K562 (cell line): ENCODE data around the gene STX7.

Experiments
- ADNP ChIP-seq: fragments of 200-800 bp; sonication (Bioruptor generic); IDR thresholded peaks from 2 replicates; pipeline ENCODE4 v1.6.1; 2016; ENCODE audit warnings: missing genetic modification characterization, missing compliant biosample characterization
- EHMT2 ChIP-seq: fragments of 450-650 bp; IDR thresholded peaks from 2 replicates; pipeline ENCODE4 v1.6.1; 2018; ENCODE audit warnings: antibody characterized with exemption
- MTA1 ChIP-seq: fragments of 450-650 bp; IDR thresholded peaks from 2 replicates; pipeline ENCODE4 v1.6.1; 2017; ENCODE audit warnings: borderline replicate concordance
- POLR2AphosphoS5 ChIP-seq: IDR thresholded peaks from 2 replicates; pipeline ENCODE4 v1.6.1; 2011; ENCODE audit warnings: mild to moderate bottlenecking, low read depth, low read length, moderate library complexity; ENCODE audit not compliant: control insufficient read depth, insufficient read depth
- RAD21 ChIP-seq, 2 experiments: fragments of 250-450 bp in 1 of 2; fragments of 450-650 bp in 1 of 2; sonication (Bioruptor Pico) in 1 of 2; formaldehyde crosslinking in 1 of 2; IDR thresholded peaks in 1 of 2; conservative IDR thresholded peaks in 1 of 2; 2 replicates each; pipeline versions ENCODE4 v1.4.0 to v1.8.0; 2020 to 2022; ENCODE audit warnings: mild to moderate bottlenecking in 2 of 2, moderate library complexity in 1 of 2
- SPI1 ChIP-seq: IDR thresholded peaks from 2 replicates; pipeline ENCODE4 v1.6.1; 2011; ENCODE audit warnings: low read depth, low read length, control low read depth, borderline replicate concordance
- ZNF431 ChIP-seq: sonication (generic); formaldehyde crosslinking; IDR thresholded peaks from 2 replicates; pipeline ENCODE4 v1.8.0; 2022; ENCODE audit warnings: mild to moderate bottlenecking, missing genetic modification reagents
- TF ChIP-seq, protein P1 (sequence below), 2 experiments: fragments of 450-650 bp; formaldehyde crosslinking in 1 of 2; IDR thresholded peaks; 2 replicates each; pipeline versions ENCODE4 v1.4.0 to v1.6.1; 2014 to 2020; ENCODE audit warnings: mild to moderate bottlenecking in 2 of 2, borderline replicate concordance in 1 of 2, low read depth in 1 of 2
- TF ChIP-seq, protein P2 (sequence below), 3 experiments: IDR thresholded peaks in 2 of 3; conservative IDR thresholded peaks in 1 of 3; 2 replicates each; pipeline ENCODE4 v1.5.1; 2011 to 2012; ENCODE audit warnings: low read length in 3 of 3, mild to moderate bottlenecking in 3 of 3, control low read depth in 2 of 3, improper control_type of control experiment in 1 of 3, inconsistent platforms in 1 of 3, low read depth in 1 of 3, mixed read lengths in 1 of 3, moderate library complexity in 1 of 3; ENCODE audit not compliant: insufficient read depth in 2 of 3

DNA sequence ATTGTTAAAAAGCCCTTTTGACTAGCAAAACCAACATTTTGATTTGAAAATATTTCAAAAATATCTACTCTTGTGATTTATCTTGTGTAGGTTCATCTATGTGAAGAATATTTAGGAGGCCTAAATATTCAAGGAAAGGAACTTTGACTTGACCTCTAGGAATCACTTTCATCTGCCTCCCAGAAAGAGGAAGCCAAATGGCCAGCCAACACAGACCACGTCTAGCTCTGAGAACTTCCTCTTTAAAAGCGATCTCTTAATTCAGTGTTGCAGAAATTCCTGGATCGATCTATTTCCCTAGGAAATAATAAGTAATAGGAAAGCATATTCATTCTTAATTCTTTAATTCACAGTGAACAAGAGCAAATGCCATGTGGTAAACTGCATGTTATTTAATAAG is 102.1 kb downstream of the STX7 start:
- TF ChIP-seq ZNF431 (no peak), ADNP (tag) (no peak), MTA1 (no peak), POLR2AphosphoS5 (no peak), SPI1 (peak; percentile 84; the same call in 1 of the 2 replicates), RAD21 (CRISPR knock-in tag; conservative IDR thresholded peaks at IDR 0.05 in 1 of 2, IDR thresholded peaks at IDR 0.05 in 1 of 2) (no peak), EHMT2 (no peak)
- TF ChIP-seq, protein P1, sequence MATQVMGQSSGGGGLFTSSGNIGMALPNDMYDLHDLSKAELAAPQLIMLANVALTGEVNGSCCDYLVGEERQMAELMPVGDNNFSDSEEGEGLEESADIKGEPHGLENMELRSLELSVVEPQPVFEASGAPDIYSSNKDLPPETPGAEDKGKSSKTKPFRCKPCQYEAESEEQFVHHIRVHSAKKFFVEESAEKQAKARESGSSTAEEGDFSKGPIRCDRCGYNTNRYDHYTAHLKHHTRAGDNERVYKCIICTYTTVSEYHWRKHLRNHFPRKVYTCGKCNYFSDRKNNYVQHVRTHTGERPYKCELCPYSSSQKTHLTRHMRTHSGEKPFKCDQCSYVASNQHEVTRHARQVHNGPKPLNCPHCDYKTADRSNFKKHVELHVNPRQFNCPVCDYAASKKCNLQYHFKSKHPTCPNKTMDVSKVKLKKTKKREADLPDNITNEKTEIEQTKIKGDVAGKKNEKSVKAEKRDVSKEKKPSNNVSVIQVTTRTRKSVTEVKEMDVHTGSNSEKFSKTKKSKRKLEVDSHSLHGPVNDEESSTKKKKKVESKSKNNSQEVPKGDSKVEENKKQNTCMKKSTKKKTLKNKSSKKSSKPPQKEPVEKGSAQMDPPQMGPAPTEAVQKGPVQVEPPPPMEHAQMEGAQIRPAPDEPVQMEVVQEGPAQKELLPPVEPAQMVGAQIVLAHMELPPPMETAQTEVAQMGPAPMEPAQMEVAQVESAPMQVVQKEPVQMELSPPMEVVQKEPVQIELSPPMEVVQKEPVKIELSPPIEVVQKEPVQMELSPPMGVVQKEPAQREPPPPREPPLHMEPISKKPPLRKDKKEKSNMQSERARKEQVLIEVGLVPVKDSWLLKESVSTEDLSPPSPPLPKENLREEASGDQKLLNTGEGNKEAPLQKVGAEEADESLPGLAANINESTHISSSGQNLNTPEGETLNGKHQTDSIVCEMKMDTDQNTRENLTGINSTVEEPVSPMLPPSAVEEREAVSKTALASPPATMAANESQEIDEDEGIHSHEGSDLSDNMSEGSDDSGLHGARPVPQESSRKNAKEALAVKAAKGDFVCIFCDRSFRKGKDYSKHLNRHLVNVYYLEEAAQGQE (IDR thresholded peaks at IDR 0.05; ENCODE audit: borderline replicate concordance), result no peak
- TF ChIP-seq, protein P1 (CRISPR knock-in tag; IDR thresholded peaks at IDR 0.05; ENCODE audit: low read depth), result no peak
- TF ChIP-seq, protein P2, sequence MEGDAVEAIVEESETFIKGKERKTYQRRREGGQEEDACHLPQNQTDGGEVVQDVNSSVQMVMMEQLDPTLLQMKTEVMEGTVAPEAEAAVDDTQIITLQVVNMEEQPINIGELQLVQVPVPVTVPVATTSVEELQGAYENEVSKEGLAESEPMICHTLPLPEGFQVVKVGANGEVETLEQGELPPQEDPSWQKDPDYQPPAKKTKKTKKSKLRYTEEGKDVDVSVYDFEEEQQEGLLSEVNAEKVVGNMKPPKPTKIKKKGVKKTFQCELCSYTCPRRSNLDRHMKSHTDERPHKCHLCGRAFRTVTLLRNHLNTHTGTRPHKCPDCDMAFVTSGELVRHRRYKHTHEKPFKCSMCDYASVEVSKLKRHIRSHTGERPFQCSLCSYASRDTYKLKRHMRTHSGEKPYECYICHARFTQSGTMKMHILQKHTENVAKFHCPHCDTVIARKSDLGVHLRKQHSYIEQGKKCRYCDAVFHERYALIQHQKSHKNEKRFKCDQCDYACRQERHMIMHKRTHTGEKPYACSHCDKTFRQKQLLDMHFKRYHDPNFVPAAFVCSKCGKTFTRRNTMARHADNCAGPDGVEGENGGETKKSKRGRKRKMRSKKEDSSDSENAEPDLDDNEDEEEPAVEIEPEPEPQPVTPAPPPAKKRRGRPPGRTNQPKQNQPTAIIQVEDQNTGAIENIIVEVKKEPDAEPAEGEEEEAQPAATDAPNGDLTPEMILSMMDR (IDR thresholded peaks at IDR 0.05 in 2 of 3, conservative IDR thresholded peaks at IDR 0.05 in 1 of 3; ENCODE audit: insufficient read depth in 2 of 3, low read depth in 1 of 3, low read length in 3 of 3), result no peak
